ENCODE results near the gene PCSK4. TPM values are rescaled to one million over a fixed set of nuclear protein-coding genes. Genes with fewer than 3 reads are reported as not detected.

PCSK4 gene
- total and polyA plus RNA-seq, 9 of the 15 experiments (the other 6 are each of a cell fraction or from before 2014, with no cell fraction given): 0.01 to 9.1 (median 2.1) TPM; not detected in 1

DNA sequence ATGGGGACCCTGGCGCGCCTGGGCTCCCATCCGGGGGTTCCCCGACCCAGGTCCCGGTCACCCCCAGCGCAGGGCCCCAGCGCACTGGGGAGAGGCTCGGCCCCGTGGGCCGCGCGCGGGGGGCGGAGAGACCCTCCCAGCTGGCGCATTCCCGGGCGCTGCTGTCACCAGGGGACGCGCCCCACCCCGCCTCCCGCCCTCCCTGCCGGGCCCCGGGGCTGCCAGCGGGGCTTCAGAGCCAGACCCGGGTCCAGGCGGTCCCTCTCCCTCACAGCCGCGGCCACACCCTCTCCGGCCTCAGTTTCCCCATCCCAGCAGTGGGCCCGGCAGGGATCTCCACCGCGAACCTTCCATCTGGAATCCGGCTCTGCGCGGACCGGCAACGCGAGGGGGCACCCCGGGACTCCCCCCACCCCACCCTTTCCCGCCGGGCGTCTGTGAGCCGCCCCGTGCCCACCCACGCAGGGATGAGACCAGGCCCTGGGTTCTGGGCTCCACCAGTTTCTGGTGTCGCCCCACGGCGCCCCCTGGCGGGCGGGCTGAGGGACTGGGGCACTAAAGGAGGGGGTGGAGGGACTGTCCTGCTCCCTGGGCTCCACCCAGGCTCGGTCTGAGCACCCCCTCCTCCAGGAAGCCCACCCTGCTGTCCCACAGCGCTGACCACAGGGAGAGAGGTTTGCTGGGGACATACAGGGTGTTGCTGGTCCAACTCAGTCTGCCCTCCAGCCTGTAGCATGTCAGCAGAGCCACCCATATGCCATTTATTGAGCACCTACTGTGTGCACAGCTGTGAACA is 23.5 kb upstream of the PCSK4 start (continued):
- TF ChIP-seq ATF1 (CRISPR knock-in tag; IDR thresholded peaks at IDR 0.05): no peak
- TF ChIP-seq ATF1 (tag; IDR thresholded peaks at IDR 0.05): no peak
- peak; percentile 53 for TF ChIP-seq RB1 (IDR thresholded peaks at IDR 0.05; ENCODE audit: low read depth)
- TF ChIP-seq CBFA2T2 (conservative IDR thresholded peaks at IDR 0.05): no peak
- peak; percentile 69 for TF ChIP-seq XRCC5 (IDR thresholded peaks at IDR 0.05; ENCODE audit: low read depth, low read length)
- TF ChIP-seq MEF2D (tag; conservative IDR thresholded peaks at IDR 0.05; ENCODE audit: low read depth): no peak
- TF ChIP-seq ZNF280A (IDR thresholded peaks at IDR 0.05; ENCODE audit: low read depth, partially characterized antibody): no peak
- no peak for TF ChIP-seq ETV6 (IDR thresholded peaks at IDR 0.05; ENCODE audit: borderline replicate concordance in 1 of 2, low read depth in 2 of 2, low read length in 1 of 2)
- no peak for TF ChIP-seq ETV6 (CRISPR knock-in tag; IDR thresholded peaks at IDR 0.05; ENCODE audit: borderline replicate concordance)
- TF ChIP-seq ZNF785 (CRISPR knock-in tag; IDR thresholded peaks at IDR 0.05): no peak
- TF ChIP-seq KLF1 (tag; IDR thresholded peaks at IDR 0.05): no peak
- no peak for TF ChIP-seq E2F3 (CRISPR knock-in tag; IDR thresholded peaks at IDR 0.05)
- TF ChIP-seq ZNF143 (CRISPR knock-in tag; IDR thresholded peaks at IDR 0.05): no peak
- peak; percentile 81; the same call in 1 of the 2 replicates for TF ChIP-seq ZNF436 (CRISPR knock-in tag; IDR thresholded peaks at IDR 0.05)
- TF ChIP-seq KAT7 (CRISPR knock-in tag; IDR thresholded peaks at IDR 0.05; ENCODE audit: borderline replicate concordance): no peak
- TF ChIP-seq TSC22D4 (tag; IDR thresholded peaks at IDR 0.05): no peak
- no peak for TF ChIP-seq ZBTB1 (CRISPR knock-in tag; IDR thresholded peaks at IDR 0.05; ENCODE audit: borderline replicate concordance, low read depth)
- TF ChIP-seq HNRNPUL1 (IDR thresholded peaks at IDR 0.05; ENCODE audit: low read length): no peak
- no peak for TF ChIP-seq THRA (IDR thresholded peaks at IDR 0.05)
- TF ChIP-seq ZNF133 (CRISPR knock-in tag; IDR thresholded peaks at IDR 0.05): no peak
- TF ChIP-seq ZNF780A (CRISPR knock-in tag; IDR thresholded peaks at IDR 0.05): no peak
- peak; percentile 74; the same call in 1 of the 2 replicates for TF ChIP-seq SAFB (IDR thresholded peaks at IDR 0.05; ENCODE audit: borderline replicate concordance, low read depth, low read length)
- no peak for TF ChIP-seq ZFP91 (CRISPR knock-in tag; IDR thresholded peaks at IDR 0.05)
- TF ChIP-seq MIER1 (IDR thresholded peaks at IDR 0.05; ENCODE audit: low read depth): no peak
- no peak for TF ChIP-seq ZNF174 (CRISPR knock-in tag; IDR thresholded peaks at IDR 0.05)
- no peak; the same call in 1 of the 2 replicates for TF ChIP-seq RBFOX2 (IDR thresholded peaks at IDR 0.05; ENCODE audit: low read depth, low read length)
